Measurements from ENCODE around the gene TMEM203. TPM values are rescaled to one million over a fixed set of nuclear protein-coding genes. Genes with fewer than 3 reads are reported as not detected.
A peak's percentile ranks its signal among the peaks of the same experiment; 100 is the strongest.

The TMEM203 gene
- total RNA-seq, 4 donors from 2014 or later, result 28.8 to 45.8 (median 34.8) TPM

DNA sequence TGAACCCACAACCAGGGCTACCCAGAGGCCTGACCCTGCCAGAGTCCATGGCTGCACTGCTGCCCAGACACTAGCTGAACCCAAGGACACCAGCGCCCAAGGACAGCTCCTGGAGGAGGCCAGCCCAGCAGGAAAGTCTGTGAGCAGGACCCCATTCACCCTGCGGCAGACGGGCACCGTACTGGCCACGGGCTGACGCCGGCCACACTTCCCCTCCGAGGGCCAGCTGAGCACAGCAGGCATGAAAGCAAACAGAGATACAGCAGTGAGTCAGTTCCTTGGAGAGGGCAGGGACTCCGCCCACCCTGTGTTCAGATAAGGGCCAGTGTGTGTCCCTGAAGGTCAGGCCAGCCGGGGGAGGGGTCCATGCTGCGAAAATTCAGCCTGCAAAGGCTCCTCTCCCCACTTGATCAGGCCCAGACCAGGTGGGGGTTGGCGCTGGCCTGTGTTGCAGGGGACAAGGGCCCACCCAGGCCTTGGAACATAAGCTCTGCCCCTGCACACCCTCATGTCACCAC lies 13.4 kb upstream of the TMEM203 start:
- TF ChIP-seq POLR2AphosphoS5 (IDR thresholded peaks at IDR 0.05), result no peak
- no peak for TF ChIP-seq EP300 (IDR thresholded peaks at IDR 0.05)
- no peak for TF ChIP-seq POLR2A (IDR thresholded peaks at IDR 0.05; ENCODE audit: low read depth)
- TF ChIP-seq, protein P1, sequence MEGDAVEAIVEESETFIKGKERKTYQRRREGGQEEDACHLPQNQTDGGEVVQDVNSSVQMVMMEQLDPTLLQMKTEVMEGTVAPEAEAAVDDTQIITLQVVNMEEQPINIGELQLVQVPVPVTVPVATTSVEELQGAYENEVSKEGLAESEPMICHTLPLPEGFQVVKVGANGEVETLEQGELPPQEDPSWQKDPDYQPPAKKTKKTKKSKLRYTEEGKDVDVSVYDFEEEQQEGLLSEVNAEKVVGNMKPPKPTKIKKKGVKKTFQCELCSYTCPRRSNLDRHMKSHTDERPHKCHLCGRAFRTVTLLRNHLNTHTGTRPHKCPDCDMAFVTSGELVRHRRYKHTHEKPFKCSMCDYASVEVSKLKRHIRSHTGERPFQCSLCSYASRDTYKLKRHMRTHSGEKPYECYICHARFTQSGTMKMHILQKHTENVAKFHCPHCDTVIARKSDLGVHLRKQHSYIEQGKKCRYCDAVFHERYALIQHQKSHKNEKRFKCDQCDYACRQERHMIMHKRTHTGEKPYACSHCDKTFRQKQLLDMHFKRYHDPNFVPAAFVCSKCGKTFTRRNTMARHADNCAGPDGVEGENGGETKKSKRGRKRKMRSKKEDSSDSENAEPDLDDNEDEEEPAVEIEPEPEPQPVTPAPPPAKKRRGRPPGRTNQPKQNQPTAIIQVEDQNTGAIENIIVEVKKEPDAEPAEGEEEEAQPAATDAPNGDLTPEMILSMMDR (IDR thresholded peaks at IDR 0.05), result no peak
- no peaks in the 10 kb centered on the region for H3K9me3 ChIP-seq
- intact Hi-C loops (cut with DNase I), result no loop called here
- 76% methylated on average over 3 of the region's 12 CpGs for WGBS
- no peak overlapping the region for H3K27ac ChIP-seq (replicated peaks in 1 of 4)
- H3K27me3 ChIP-seq, result no peaks in the 10 kb centered on the region
- peaks cover 0 to 25% (median 12%) of the 10 kb centered on the region in 4 donors for H3K36me3 ChIP-seq
- H3K4me3 ChIP-seq, result no peak overlapping the region
- DNase-seq (ENCODE audit: extremely low spot score), result no peak
- peaks cover 25 to 46% (median 30%) of the 10 kb centered on the region in 4 donors for H3K4me1 ChIP-seq

DNA sequence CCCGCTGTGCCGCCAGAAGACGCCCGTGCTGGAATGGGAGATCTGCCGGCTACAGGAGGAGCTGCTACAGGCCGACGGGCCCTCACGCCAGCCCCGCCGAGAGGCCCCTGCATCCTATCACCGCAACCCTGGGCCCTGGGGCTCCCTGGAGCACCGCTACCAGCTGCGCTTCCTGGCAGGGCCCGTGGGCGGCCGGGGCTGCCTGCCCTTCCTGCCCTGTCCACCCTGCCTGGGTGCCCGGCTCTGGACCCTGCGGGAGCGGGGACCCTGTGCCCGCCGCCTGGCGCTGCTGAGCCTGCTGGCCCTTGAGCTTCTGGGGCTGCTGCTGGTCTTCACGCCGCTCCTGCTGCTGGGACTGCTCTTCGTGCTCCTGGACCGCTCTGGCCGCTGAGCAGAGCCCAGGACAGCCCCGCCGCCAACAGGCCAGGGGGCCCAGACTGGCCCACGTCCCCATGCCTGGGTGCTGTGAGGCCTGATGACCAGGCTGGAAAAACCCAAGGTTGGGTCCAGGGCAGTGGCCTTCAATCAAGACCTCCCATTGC lies 12.8 kb upstream of the TMEM203 start:
- WGBS, result 100% methylated on average over 1 of the region's 30 CpGs
- Histone ChIP-seq H3K4me1 (peaks cover 24 to 44% (median 29%) of the 10 kb centered on the region in 4 donors), H3K4me3 (no peak overlapping the region), H3K27me3 (no peaks in the 10 kb centered on the region), H3K9me3 (no peaks in the 10 kb centered on the region), H3K27ac (replicated peaks in 1 of 4) (no peak overlapping the region), H3K36me3 (peaks cover 0 to 26% (median 13%) of the 10 kb centered on the region in 4 donors)
- intact Hi-C loops (cut with DNase I), result no loop called here
- no peak for DNase-seq (ENCODE audit: extremely low spot score)
- TF ChIP-seq POLR2A (IDR thresholded peaks at IDR 0.05; ENCODE audit: low read depth) (no peak), POLR2AphosphoS5 (IDR thresholded peaks at IDR 0.05) (no peak), EP300 (IDR thresholded peaks at IDR 0.05) (no peak)
- TF ChIP-seq, protein P1 (IDR thresholded peaks at IDR 0.05), result no peak

DNA sequence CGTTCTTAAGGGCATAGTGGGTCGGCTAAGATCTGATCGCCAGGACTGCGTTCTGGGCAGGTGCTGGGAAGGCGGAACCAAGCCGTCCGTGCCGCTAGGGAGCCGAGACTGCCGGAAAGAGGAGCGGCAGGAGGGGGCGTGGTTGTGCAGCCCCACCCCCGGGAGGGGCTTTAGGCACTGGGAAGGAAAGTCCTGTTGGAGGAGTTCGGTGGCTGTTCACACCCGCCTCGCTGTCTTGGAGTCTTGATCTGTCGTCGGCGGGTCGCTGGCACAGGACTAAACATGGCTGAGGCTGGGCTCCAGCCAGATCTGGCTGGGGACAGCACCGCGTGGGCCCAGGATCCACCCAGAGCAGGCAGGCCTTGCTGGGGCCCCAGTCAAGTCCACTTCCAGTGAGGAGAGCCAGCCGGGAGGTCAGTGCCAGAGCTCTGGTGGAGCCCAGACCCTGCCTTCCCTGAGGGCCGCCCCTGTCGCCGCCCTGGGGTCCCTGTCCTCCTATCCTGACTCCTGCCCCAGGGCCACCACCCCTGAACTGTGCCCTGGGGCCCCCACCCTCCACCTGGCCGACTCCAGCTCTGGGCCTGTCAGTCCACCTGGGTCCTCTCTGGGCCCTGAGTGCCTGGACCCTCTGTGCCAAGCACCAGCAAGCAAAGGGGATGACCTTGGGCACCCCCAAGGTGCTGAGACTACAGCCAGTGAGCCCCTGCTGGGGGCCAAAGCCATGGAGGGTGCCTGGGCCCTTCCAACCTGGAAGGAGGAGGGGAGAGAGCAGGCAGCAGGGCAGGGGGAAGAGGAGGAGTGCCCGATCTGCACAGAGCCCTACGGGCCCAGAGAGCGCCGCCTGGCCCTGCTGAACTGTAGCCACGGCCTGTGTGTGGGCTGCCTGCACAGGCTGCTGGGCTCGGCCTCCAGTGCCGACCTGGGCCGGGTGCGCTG lies 12.1 kb upstream of the TMEM203 start:
- Histone ChIP-seq H3K4me1 (peaks cover 18 to 38% (median 23%) of the 10 kb centered on the region in 4 donors), H3K9me3 (no peaks in the 10 kb centered on the region), H3K4me3 (peak overlapping the region in 2 of 4 donors; percentile 22 to 45), H3K36me3 (peaks cover 0 to 26% (median 13%) of the 10 kb centered on the region in 4 donors), H3K27ac (replicated peaks in 1 of 4) (no peak overlapping the region), H3K27me3 (no peaks in the 10 kb centered on the region)
- 54% methylated on average over 16 of the region's 36 CpGs for WGBS
- TF ChIP-seq, protein P1 (IDR thresholded peaks at IDR 0.05), result no peak
- TF ChIP-seq POLR2AphosphoS5 (IDR thresholded peaks at IDR 0.05), result no peak
- TF ChIP-seq EP300 (IDR thresholded peaks at IDR 0.05), result no peak
- TF ChIP-seq POLR2A (IDR thresholded peaks at IDR 0.05; ENCODE audit: low read depth), result no peak
- intact Hi-C loops (cut with DNase I), result no loop called here
- no peak for DNase-seq (ENCODE audit: extremely low spot score)

DNA sequence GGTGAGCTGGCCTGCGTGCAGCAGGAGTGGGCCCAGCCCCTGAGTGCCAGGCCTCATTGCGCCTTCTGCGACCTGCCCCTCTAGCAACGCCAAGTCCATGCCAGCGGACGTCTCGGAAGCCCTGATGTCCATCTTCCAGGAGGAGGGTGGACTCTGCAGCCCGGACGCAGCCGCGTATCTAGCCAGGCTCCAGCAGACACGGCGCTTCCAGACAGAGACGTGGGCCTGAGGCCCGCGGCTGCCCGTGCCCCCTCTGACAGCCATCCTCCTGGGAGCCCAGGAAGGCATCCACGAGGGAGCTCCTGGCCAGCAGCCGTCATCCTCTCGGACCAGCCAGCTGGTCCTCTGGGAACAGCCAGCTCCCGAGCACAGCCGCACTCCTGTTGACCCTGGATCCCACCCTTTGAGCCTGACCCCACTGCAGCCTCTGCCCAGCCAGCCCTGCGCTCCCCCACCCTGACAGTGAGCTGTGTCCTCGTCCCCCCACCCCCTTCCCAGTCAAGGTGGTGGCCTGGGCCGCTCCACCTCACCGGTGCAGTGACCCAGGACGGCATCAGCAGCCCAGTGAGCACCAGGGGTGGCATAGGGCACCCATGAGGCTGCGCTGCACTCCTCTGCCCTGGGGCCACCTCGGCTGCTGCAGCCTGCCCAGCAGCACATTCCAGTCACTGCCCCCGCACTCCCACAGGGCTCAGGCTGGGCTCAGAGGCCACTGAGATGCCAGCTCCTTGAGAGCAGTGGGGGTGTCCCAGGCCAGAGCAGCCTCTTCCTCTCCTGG lies 10.9 kb upstream of the TMEM203 start:
- H3K36me3 ChIP-seq, result peaks cover 0 to 27% (median 13%) of the 10 kb centered on the region in 4 donors
- TF ChIP-seq POLR2A (IDR thresholded peaks at IDR 0.05; ENCODE audit: low read depth), result no peak
- TF ChIP-seq EP300 (IDR thresholded peaks at IDR 0.05), result no peak
- TF ChIP-seq, protein P1 (IDR thresholded peaks at IDR 0.05), result no peak
- TF ChIP-seq POLR2AphosphoS5 (IDR thresholded peaks at IDR 0.05), result no peak
- H3K4me1 ChIP-seq, result peaks cover 9 to 30% (median 17%) of the 10 kb centered on the region in 4 donors
- intact Hi-C loops (cut with DNase I), result no loop called here
- 90% methylated on average over 4 of the region's 30 CpGs for WGBS
- H3K27me3 ChIP-seq, result no peaks in the 10 kb centered on the region
- no peak for DNase-seq (ENCODE audit: extremely low spot score)
- H3K9me3 ChIP-seq, result no peaks in the 10 kb centered on the region
- no peak overlapping the region for H3K27ac ChIP-seq (replicated peaks in 1 of 4)
- H3K4me3 ChIP-seq, result no peak overlapping the region

Measured in esophagus muscularis mucosa (tissue), 4 donors.